Fibroblast of peridontal ligament (primary cell): ENCODE results near the gene LPIN1.
A peak's percentile ranks its signal among the peaks of the same experiment; 100 is the strongest.
"Not testable (repeated sequence)": the region's sequence is repeated elsewhere in the genome, so short reads cannot be mapped to it uniquely, and the experiment has no call there.

Experiments
- DNase-seq: peaks from one replicate; pipeline ENCODE4 v3.0.0-alpha.2; 2010; ENCODE audit errors: extremely low read depth

The LPIN1 gene

DNA sequence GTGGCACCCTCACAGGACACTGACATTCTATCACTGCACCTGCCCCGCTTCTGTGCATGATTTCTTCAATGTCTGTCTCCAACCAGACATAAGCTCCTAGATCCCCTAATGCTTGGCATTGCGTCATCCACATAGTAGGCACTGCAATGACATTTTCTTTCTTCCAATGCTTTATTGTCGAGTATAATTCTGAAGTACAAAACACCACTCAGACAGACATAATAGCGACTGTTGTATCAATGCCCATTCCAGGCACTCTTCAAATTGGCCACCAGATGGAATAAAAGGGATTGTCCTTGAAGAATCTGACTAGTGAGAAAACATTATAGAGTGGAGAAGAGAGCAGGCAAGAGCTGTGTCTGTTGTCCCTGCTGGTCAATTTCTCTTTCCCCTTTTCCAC lies 89.0 kb downstream of the LPIN1 start:
- DNase-seq = no peak

DNA sequence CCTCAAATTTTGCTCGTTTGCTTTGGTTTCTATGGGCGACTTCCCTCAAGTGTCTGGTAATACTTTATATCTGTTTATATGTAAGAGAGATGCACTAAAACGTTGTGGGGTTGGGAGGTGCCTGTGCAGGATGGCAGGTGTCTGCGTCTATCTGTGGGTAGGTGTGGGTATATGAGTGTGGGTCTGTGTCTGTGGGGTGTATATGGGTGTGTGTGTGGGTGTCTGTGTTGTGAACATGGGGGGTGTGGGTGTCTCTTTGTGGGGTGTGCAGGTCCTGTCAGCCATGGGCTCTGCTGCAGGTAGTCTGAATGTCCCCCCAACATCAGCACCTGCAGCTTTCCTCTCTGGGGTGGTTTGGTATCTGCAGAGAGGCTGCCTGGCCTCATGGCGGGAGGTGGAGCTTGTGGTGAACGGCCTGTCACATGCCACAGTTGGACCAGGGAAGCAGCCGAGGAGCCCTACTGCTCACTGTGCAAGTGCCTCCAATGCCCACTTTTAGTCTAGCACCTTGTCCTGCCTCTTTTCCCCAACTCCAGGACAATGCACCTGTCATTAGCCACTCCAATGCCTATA lies 90.3 kb downstream of the LPIN1 start:
- no peak for DNase-seq

GRCh38 chr2:11837875-11838734 lies 91.7 kb downstream of the LPIN1 start:
- DNase-seq = no peak

DNA sequence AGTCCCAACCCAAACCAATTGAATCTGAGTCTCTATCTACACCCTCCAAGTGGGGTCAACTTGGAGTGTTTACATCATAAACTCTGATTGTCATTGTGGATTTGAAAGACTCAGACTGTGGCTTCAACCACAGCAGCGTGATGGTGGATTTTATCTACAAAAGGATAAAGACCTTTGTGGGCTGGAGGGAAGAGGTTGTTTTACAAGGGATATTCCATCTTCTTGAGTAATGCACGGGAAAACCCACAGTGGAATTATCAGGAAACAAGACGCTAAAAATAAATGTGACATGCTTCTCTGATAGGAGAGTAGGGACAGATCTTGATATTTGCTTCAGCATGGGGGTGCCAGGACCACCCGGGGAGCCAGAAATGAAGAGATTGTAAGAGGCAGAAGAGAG lies 93.5 kb downstream of the LPIN1 start:
- DNase-seq = no peak

DNA sequence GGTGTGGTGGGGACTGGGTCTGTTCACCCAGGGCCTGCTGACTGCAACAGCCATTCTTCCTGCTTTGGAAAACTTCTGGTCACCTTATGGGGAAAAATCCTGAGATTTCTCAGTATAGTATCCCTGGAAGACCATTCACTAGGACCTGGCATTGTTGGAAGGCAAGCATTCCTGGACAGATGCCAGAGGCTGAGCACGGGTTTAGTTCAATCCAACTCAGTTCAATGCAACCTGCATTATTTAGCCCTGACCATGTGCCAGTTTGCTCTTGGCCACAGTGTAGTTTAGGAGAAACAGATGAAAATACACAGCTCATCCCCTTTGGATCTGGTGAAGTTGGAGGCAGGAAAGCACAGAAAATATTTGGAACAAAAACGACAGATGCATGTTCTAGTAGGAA lies 95.9 kb downstream of the LPIN1 start:
- peak; percentile 41 for DNase-seq

DNA sequence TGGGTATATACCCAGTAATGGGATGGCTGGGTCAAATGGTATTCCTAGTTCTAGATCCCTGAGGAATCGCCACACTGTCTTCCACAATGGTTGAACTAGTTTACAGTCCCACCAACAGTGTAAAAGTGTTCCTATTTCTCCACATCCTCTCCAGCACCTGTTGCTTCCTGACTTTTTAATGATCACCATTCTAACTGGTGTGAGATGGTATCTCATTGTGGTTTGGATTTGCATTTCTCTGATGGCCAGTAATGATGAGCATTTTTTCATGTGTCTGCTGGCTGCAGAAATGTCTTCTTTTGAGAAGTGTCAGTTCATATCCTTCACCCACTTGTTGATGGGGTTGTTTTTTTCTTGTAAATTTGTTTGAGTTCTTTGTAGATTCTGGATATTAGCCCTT lies 98.4 kb downstream of the LPIN1 start:
- not testable (repeated sequence) for DNase-seq

DNA sequence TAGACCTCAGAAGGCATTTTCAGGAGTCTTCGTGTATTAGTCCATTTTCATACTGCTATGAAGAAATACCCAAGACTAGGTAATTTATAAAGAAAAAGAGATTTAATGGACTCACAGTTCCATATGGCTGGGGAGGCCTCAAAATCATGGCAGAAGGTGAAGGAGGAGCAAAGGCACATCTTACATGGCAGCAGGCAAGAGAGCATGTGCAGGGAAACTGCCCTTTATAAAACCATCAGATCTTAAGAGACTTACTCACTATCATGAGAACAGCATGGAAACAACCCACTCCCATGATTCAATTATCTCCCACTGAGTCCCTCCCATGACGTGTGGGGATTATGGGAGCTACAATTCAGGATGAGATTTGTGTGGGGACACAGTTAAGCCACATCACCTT lies 101.5 kb downstream of the LPIN1 start:
- DNase-seq = not testable (repeated sequence)

DNA sequence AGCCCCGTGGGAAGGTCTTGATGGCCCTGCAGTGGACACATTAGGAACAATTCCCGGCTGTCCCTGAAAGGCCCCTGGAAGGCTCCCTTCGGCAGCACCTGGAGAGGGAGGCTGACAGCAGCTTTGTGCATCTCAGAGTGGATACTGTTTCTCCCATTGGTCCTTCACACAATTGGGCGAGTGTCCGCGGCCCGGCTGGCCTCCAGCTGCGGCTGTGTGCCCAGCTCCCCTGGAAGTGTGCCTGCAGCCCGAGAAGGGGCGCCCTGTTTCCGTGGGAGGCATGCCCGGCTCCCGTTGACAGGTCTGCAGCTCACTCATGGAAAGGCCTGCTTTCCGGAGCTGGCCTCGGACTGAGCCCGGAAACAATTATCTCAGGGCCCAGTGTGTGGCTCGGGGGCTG lies 103.7 kb downstream of the LPIN1 start:
- DNase-seq = no peak

- DNase-seq = no peak
Observed at GRCh38 chr2:11852526-11853196, 106.2 kb downstream of the LPIN1 start.

DNA sequence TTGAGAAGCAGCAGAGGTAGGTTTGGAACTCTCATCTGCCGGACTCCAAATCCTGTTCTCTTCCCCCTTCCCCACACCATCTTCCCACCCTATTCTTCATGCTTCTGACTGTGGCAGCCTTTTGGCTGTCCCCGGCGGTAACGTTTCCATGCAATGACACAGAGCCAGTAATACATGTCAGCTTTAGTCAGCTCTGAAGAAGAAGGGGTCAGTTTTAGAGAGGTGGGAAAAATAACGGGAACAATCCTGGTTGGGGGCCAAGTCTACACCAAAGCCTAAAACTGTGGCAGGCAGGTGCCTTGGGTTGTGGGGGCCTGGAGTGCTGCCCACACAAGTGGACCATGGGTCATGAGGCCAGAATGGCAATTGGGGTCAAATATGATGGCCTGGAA lies 106.8 kb downstream of the LPIN1 start:
- DNase-seq = no peak

DNA sequence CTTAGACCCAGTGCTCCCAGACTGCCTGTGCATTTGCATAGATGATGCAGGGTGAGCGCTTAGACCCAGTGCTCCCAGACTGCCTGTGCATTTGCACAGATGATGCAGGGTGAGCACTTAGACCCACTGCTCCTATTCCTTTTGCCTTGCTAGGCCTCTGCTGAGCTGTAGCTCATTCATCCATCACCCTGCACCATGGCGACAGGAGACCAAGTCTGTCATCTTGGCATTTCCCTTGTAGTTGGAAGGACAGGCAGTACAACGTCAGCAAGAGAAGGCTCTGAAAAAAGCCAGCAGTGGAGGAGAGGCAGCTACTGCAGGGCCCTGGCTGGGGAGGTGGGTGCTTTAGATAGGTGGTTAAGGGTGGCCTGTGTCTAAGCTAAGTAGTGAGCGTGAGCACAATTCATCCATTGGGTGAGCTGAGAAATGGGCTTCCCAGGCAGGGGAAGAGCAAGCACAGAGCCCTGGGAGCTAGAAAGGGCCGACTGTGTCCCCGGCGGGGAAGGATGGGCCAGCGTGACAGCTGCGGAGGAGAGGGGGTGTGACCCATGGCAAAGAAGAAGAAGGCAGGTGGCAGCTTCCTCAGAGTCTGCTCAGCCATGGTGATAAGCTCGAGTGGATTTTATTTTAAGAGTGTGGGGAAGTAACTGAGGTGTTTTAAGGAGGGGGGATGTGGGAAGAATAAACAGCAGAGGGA lies 108.8 kb downstream of the LPIN1 start:
- no peak for DNase-seq

- DNase-seq = no peak
Observed at GRCh38 chr2:11856095-11856494, 109.7 kb downstream of the LPIN1 start.

GRCh38 chr2:11858883-11859282 lies 112.5 kb downstream of the LPIN1 start:
- no peak for DNase-seq

DNA sequence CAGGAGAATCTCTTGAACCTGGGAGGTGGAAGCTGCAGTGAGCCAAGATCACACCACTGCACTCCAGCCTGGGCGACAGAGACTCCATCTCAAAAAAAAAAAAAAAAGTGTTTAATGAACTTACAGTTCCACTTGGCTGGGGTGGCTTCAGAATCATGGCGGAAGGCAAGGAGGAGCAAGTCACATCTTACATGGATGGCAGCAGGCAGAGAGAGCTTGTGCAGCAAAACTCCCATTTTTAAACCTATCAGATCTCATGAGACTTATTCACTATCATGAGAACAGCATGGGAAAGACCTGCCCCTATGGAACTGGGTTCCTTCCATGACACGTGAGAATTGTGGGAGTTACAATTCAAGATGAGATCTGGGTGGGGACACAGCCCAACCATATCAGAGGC lies 113.5 kb downstream of the LPIN1 start:
- DNase-seq = not testable (repeated sequence)

GRCh38 chr2:11861044-11861443 lies 114.6 kb downstream of the LPIN1 start:
- DNase-seq = no peak

GRCh38 chr2:11862049-11862448 lies 115.6 kb downstream of the LPIN1 start:
- no peak for DNase-seq

DNA sequence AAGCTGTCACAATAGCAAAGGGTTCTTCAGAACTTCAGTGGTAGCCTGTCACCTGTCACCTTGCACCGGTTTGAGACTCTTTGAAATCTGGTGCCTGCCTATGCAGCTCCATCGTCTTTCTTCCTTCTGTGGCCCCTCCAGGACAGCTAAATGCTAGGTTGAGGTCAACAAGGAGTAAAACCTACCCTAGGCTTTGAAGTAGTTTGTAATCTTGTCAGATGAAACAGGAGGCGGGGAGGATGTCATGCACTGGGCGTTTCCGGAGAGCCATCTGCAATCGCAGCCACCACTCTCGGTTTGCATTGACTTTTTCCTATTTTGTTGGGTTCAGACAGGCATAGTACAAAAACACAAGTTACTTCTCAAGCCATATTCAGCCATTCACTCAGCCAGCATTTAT lies 116.7 kb downstream of the LPIN1 start:
- DNase-seq = no peak

DNA sequence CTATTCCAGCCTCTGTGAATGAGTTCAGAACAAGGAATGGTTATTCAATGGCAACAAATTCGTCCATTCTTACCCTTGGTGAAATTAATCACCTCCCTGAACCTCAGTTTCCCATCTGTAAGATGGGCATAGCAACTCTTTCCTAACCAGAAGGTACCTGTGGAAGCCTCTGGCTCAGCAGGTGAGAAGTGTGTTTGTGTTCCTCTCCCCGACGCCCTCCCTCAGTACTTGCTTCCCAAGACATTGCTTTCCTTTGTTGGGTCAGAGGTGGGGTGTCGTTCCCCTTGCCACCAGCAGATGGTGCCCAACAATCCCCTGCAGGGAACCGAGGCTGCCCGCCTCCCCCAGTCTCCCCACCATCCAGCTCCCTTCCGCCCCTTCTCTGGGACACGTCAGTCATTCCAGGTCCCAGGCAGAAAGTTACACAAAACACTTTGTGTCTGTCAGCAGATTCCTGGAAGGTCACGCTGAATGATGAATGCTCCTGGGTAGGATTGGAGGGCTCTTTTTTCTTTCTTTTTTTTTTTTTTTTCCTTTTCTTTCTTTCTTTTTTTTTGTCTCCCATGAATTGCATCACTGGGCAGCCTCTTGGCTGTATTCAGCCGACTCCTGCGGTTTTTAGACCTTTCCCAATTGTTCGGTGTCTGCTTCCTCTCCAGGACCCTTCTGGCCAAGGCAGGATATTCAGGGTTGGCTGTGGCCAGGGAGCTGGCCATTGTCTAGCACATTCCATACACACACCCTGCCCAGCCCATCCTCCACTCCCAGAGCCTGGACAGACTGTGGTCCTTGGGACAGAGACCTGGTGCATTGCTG lies 117.3 kb downstream of the LPIN1 start:
- peak; percentile 97 for DNase-seq

GRCh38 chr2:11864724-11865123 lies 118.3 kb downstream of the LPIN1 start:
- no peak for DNase-seq

DNA sequence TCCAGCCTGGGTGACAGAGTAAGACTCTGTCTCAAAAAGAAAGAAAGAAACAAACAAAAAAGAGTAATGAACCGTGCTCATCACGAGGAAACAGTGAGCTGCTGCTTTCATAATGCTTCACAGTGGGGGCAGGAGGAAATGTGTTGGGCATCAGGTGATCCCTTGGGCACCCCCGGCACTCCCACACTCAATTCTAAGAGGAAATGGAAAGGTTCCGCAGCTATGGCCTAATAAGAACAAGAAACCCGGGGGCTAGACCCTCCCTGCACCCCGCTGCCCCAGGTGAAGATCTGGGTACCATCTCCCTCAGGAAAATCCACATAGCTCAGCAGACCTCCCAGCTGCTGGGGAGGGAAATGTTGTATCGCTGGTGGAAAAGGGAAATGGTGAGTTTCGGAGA lies 118.9 kb downstream of the LPIN1 start:
- DNase-seq = no peak

- DNase-seq = no peak
Observed at GRCh38 chr2:11865805-11866204, 119.4 kb downstream of the LPIN1 start.
